GM04504 (cell line): ENCODE results near the gene FAM234A.

ENCODE experiments used
- DNase-seq: peaks from one replicate; pipeline ENCODE4 v3.0.0-alpha.2; 2012; ENCODE audit warnings: low read depth

FAM234A gene

DNA sequence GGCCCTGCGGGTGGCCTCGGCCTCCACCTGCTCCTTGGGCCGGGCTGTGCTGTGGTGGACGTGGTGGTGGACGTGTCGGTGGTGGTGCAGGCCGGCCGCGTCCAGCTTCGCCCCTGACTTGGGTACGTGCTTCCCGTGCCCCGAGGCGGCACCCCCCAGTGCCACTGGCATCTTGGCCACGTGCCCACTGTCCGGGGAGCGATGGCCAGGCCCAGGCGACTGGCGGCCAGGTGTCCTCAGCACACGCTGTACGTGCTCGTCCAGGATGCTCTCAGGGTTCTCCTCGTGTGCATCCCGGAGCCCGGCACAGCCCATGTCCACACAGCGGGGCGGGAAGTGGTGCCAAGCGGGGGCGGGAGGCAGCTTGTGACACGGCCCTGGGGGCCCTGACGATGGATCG lies 63.2 kb downstream of the FAM234A start:
- no peak for DNase-seq

DNA sequence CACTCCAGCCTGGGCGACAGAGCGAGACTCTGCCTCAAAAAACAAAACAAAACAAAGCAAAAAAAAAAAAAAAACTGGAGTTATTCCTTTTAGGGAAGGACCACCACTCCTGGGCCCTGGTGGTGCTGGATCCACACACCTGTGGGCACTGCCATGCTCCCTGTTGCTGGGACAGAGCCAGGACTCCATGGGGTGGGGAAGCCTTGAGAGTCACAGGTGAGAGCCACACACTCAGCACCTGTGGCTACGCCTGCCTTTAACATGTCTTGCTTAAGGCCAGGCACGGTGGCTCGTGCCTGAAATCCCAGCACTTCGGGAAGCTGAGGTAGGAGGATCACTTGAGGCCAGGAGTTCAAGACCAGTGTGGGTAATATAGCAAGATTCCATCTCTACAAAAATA lies 66.6 kb downstream of the FAM234A start:
- no peak for DNase-seq

DNA sequence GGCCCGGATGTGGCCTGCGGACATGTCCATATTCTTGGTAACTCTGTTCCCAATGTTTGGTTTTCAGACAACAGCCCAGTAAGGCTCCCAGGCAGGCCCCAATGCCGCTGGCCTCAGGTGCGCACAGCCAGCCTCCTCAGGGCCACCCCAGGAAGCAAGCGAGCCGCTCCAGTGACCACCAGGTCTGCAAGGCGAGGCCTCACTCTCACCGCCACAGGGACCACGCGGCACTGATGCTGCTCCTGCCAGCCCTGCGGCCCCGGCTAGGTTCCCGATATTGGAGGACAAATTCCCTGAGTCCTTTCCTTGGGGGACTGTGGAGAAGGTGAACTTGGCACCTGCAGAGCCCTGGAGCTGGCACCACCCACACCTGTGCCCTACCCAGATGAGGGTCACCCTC lies 67.3 kb downstream of the FAM234A start:
- no peak for DNase-seq

DNA sequence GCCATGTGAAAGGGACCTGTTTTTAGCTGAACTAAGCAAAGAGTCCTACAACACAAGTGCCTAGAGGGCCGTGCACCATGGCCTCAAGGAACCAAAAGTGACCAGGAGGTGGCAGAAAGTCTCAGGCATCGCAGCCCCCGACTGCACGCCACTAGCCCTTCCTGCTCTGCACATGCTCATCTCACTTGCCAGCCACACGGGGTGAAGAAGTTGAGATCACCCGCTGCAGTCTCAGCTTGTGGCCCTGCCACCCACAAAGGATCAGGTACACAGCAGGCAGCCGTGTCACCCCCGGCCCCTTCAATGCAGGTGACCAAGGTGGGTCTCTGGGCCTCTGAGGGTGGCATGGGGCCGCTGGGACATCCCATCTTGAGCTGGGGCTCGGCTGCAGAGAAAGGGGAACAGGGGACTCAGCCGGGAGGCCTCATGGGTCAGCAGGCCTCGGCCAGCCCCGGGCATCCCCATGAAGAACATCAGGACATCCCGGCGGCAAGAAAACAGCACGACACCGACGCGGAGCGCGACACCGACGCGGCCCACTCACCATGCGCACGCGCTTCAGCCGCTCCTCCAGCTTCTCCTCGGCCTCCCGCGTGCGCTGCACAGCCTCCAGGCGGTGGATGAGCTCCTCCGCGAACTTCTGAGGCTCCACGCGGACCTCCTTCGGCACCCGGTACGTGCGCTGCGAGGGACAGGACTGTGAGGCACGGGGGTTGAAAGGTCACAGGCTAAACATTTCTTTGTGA lies 69.3 kb downstream of the FAM234A start:
- DNase-seq: no peak

DNA sequence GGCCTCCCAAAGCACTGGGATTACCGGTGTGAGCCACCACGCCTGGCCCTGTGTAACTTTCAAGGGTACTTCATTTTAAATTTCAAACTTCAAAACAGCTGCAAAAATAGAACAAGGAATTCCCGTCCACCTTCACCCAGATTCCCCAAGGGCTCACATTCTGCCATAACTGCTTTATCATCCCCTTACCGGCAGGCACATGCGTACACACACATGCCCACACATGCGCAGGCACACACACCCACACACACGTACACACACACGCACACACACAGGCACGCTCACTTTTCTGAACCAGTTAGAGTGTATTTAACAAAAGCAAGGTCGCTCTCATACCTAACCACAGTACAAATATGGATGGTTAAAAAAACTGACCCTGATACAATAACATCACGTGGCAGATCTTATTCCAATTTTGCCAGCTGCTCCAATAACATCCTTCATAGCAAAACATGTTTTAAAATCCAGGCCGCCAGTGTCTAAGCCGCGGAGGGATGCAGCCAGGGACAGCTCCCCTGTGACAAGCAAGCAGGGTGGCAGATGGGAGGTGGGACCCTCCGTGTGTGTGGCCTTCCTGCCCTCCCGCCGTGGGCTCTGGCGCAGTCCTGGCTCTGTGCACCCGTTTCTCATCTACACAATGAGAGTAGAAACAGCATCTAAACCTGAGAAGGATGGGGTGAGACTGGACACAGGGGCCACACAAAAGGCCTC lies 71.5 kb downstream of the FAM234A start:
- no peak for DNase-seq

DNA sequence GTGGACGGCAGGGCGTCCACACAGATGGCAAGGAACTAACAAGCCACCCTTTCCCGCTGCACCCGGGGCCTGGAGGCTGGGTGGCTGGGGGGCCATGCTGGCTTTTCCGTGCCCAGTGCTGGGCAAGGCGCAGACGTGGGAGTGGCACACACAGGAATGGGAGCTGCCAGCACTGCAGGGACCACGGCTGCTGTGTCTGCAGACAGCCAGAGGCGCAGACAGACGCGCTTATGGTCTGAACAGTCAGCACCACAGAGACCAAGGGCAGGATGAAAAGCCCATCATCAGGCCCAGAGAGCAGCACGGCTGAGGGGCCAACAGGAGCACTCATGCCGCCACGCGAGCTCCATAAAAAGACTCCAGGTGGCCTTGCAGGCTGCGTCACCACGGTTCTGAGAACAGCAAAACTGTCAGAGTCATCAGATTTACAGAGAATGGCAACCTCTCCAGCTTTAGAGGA lies 72.3 kb downstream of the FAM234A start:
- DNase-seq: no peak

DNA sequence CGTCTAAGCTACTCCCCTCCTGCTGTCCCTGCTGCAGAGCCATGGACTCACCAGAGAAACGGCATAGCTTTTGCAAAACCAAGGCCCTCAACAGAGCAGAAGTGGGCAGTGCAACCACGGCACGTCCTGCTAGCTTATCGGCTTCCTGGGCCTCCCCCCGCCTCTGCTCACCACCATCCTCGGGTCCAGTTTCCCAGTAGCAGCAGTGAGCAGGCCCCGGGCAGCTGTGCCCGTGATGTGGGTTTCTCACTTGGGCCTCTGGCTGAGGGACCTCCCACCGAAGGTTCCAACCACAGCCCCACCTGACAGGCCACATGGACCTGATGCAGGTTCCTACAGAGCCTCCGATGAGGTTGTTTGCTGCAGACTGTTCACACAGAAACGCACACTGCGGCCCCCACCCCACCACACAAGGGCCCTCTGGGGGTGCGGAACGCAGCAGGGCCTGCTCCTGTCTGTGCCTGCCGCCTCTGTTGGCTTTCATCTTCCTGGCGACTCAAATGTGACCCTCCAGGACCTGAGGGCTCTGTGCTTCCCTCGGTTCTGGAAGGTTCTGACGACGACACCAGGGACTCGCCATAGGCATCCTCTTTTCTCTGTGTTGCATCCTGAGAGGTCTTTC lies 73.2 kb downstream of the FAM234A start:
- no peak for DNase-seq

DNA sequence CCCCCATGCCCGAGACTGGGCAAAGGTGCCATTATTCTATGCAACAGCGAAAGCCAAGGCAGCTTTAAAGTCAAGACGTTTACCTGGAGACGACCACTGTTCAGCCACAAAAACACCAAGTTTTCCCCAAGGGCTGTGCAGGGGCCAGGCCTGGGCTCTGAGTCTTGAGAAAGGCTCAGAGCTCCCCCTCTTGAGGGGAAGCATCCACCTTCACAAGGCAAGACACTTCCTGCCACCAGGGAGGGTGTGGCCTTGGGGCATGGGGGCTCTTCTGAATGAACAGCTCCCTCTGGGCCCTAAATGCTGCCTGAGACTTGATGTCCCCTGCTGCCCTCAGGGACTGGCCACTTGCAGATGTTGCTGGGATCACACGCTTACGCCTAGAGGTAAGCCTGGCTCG lies 74.9 kb downstream of the FAM234A start:
- no peak for DNase-seq

DNA sequence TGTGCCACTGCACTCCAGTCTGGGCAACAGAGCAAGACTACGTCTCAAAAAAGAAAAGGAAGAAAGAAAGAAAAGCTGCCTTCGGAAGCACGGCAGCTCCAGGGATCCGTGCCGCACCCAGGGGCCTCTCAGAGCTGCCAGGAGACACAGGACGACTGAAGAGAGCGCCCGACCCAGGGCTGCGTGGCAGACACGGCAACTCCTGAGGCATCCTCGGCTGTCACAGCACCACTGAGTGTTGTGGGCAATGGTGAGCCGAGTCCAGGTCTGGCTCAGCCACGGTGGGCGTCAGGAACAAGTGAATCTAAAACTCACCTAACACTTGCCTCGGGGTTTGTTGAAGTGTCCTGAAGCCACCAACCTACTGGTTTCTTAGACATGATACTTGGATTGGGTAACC lies 77.1 kb downstream of the FAM234A start:
- DNase-seq: no peak

DNA sequence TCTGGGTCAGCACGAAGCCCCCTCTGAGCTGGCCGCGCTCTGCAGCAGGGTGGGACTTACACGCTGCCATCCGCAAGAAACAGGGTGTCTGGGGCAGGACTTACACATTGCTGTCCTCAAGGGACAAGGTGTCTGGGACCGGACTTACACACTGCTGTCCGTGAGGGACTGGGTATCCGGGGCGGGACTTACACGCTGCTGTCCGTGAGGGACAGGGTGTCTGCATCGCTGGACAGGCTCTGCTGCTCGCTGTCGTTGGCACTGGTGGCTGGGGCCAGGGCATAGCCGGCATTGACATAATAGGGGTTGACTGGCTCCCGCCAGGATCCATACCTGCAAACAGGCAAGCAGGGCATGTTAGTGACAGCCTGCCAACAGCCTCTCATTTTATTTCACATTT lies 79.7 kb downstream of the FAM234A start:
- DNase-seq: no peak

DNA sequence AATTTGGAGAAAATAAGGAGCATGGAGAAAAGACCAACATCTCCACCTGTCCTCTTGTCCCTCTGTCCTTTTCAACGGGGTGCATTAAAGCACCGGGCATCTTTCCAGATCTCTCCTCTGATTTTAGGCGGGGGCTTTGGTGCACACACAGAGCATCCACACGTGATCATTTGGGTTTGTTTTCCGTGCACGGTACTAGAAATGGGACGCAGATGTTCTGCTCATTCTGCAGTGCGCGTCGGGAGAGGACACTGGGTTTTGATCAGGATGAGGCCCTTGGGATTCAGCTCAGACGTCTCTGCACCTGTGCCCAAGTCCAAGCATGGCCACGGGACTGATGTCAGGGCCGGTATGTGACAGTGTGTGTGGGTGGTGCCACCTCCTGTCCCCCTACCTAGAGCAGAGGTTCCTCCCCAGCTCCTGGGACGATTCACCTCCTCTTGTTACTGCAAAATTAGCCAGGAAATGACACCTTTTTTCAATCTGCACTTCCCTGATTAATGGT lies 80.2 kb downstream of the FAM234A start:
- no peak for DNase-seq
